Muscle layer of colon (tissue), 2 donors: ENCODE data around the gene ELP1.
"Not testable (repeated sequence)": the region's sequence is repeated elsewhere in the genome, so short reads cannot be mapped to it uniquely, and the experiment has no call there.

Experiments
- H3K27ac ChIP-seq: one replicate; pipeline ENCODE4 v1.7.0; 2013; ENCODE audit warnings: low read depth, mild to moderate bottlenecking, low read length, moderate library complexity
- H3K27me3 ChIP-seq, 2 donors: one replicate each; pipeline ENCODE4 v1.7.0; 2013; ENCODE audit warnings: low read length in 2 of 2, mild to moderate bottlenecking in 2 of 2; ENCODE audit not compliant: insufficient read depth in 2 of 2, control insufficient read depth in 1 of 2
- H3K36me3 ChIP-seq: one replicate; pipeline ENCODE4 v1.7.0; 2013; ENCODE audit warnings: mild to moderate bottlenecking, low read length; ENCODE audit not compliant: insufficient read depth
- H3K4me1 ChIP-seq: one replicate; pipeline ENCODE4 v1.7.0; 2013; ENCODE audit warnings: mild to moderate bottlenecking, low read length; ENCODE audit not compliant: insufficient read depth
- H3K4me3 ChIP-seq, 2 donors: one replicate each; pipeline ENCODE4 v1.7.0; 2013; ENCODE audit warnings: low read length in 2 of 2, low read depth in 1 of 2, mild to moderate bottlenecking in 1 of 2, moderate library complexity in 1 of 2
- H3K9ac ChIP-seq: one replicate; pipeline ENCODE4 v1.7.0; 2013; ENCODE audit warnings: low read length
- H3K9me3 ChIP-seq: one replicate; pipeline ENCODE4 v1.7.0; 2013; ENCODE audit warnings: mild to moderate bottlenecking, low read length
- donor health status: abdominal sarcoma.
- donor health status: Adenocarcinoma of cecum.

Gene ELP1

GRCh38 chr9:108860354-108860753, 73.6 kb downstream of the ELP1 start:
- Histone ChIP-seq H3K9ac (no peak overlapping the region), H3K9me3 (no peaks in the 10 kb centered on the region), H3K27ac (no peak overlapping the region), H3K36me3 (no peaks in the 10 kb centered on the region), H3K4me1 (no peaks in the 10 kb centered on the region), H3K27me3 (no peaks in the 10 kb centered on the region), H3K4me3 (no peak overlapping the region)

GRCh38 chr9:108859459-108860114, 74.3 kb downstream of the ELP1 start:
- Histone ChIP-seq H3K4me1 (no peaks in the 10 kb centered on the region), H3K36me3 (no peaks in the 10 kb centered on the region), H3K9me3 (no peaks in the 10 kb centered on the region), H3K4me3 (no peak overlapping the region), H3K9ac (no peak overlapping the region), H3K27me3 (no peaks in the 10 kb centered on the region), H3K27ac (no peak overlapping the region)

GRCh38 chr9:108857572-108857971, 76.4 kb downstream of the ELP1 start:
- Histone ChIP-seq H3K27ac (no peak overlapping the region), H3K4me3 (no peak overlapping the region), H3K36me3 (no peaks in the 10 kb centered on the region), H3K9ac (no peak overlapping the region), H3K4me1 (no peaks in the 10 kb centered on the region), H3K27me3 (no peaks in the 10 kb centered on the region), H3K9me3 (no peaks in the 10 kb centered on the region)

GRCh38 chr9:108855888-108856287, 78.0 kb downstream of the ELP1 start, which contains the start of gene ACTL7B:
TSS of gene ACTL7B (minus strand) at chr9:108855986. CDS start at chr9:108855930, 56 bp downstream.
- H3K4me1 ChIP-seq: no peaks in the 10 kb centered on the region
- no peaks in the 10 kb centered on the region for H3K9me3 ChIP-seq
- no peak within 1 kb of the TSS for H3K9ac ChIP-seq
- no peaks in the 10 kb centered on the region for H3K36me3 ChIP-seq
- H3K27ac ChIP-seq: no peak within 1 kb of the TSS
- no peak within 1 kb of the TSS for H3K4me3 ChIP-seq
- no peaks in the 10 kb centered on the region for H3K27me3 ChIP-seq

- H3K4me1 ChIP-seq: no peaks in the 10 kb centered on the region
- H3K9me3 ChIP-seq: no peaks in the 10 kb centered on the region
- H3K27ac ChIP-seq: no peak overlapping the region
- no peaks in the 10 kb centered on the region for H3K36me3 ChIP-seq
- H3K4me3 ChIP-seq: no peak overlapping the region
- no peak overlapping the region for H3K9ac ChIP-seq
- no peaks in the 10 kb centered on the region for H3K27me3 ChIP-seq
Measured at GRCh38 chr9:108855529-108855886, 78.4 kb downstream of the ELP1 start.

- Histone ChIP-seq H3K4me3 (no peak overlapping the region), H3K9ac (no peak overlapping the region), H3K27me3 (no peaks in the 10 kb centered on the region), H3K9me3 (no peaks in the 10 kb centered on the region), H3K27ac (no peak overlapping the region), H3K36me3 (no peaks in the 10 kb centered on the region), H3K4me1 (no peaks in the 10 kb centered on the region)
Measured at GRCh38 chr9:108854641-108855528, 79.0 kb downstream of the ELP1 start.

- Histone ChIP-seq H3K36me3 (no peaks in the 10 kb centered on the region), H3K4me1 (no peaks in the 10 kb centered on the region)
Measured at GRCh38 chr9:108854094-108854493, 79.8 kb downstream of the ELP1 start.

GRCh38 chr9:108852079-108852478, 81.8 kb downstream of the ELP1 start:
- Histone ChIP-seq H3K27me3 (no peaks in the 10 kb centered on the region), H3K4me3 (no peak overlapping the region), H3K9me3 (no peaks in the 10 kb centered on the region), H3K9ac (no peak overlapping the region), H3K27ac (no peak overlapping the region), H3K4me1 (no peaks in the 10 kb centered on the region), H3K36me3 (no peaks in the 10 kb centered on the region)

More at GRCh38 chr9:108854094-108854493, 79.8 kb downstream of the ELP1 start:
- Histone ChIP-seq H3K27ac (no peak overlapping the region), H3K9me3 (no peaks in the 10 kb centered on the region), H3K4me3 (no peak overlapping the region), H3K9ac (no peak overlapping the region), H3K27me3 (no peaks in the 10 kb centered on the region)

GRCh38 chr9:108851138-108851537, 82.8 kb downstream of the ELP1 start:
- H3K9ac ChIP-seq: no peak overlapping the region
- no peaks in the 10 kb centered on the region for H3K9me3 ChIP-seq
- H3K36me3 ChIP-seq: no peaks in the 10 kb centered on the region
- no peaks in the 10 kb centered on the region for H3K4me1 ChIP-seq
- H3K27ac ChIP-seq: no peak overlapping the region
- H3K4me3 ChIP-seq: no peak overlapping the region
- H3K27me3 ChIP-seq: no peaks in the 10 kb centered on the region

GRCh38 chr9:108850293-108850897, 83.5 kb downstream of the ELP1 start:
- no peaks in the 10 kb centered on the region for H3K27me3 ChIP-seq

GRCh38 chr9:108848296-108848695, 85.6 kb downstream of the ELP1 start:
- H3K9me3 ChIP-seq, H3K4me1 ChIP-seq, H3K27me3 ChIP-seq, H3K36me3 ChIP-seq, H3K27ac ChIP-seq, H3K4me3 ChIP-seq, H3K9ac ChIP-seq: not testable (repeated sequence)

More at GRCh38 chr9:108850293-108850897, 83.5 kb downstream of the ELP1 start:
- no peaks in the 10 kb centered on the region for H3K4me1 ChIP-seq
- H3K9ac ChIP-seq: no peak overlapping the region
- H3K9me3 ChIP-seq: no peaks in the 10 kb centered on the region
- no peaks in the 10 kb centered on the region for H3K36me3 ChIP-seq
- no peak overlapping the region for H3K4me3 ChIP-seq
- no peak overlapping the region for H3K27ac ChIP-seq
